IMR-90 (cell line): Measurements from ENCODE around the gene BNIP3. TPM values are rescaled to one million over a fixed set of nuclear protein-coding genes. Genes with fewer than 3 reads are reported as not detected.

Source experiments
- ATAC-seq: fragments of 200-7000 bp; cut with Tn5 transposase; 2 replicates; pipeline ENCODE4 v1.9.1; 2020; ENCODE audit warnings: low read depth, mild to moderate bottlenecking, moderate library complexity
- BruUV-seq: library from RNA; stranded (reverse); fragments of 400-500 nt; replicated peaks from 2 replicates; lab custom pipeline; 2021; lab: Mats Ljungman, UMichigan
- CTCF ChIA-PET: fragments of 300-600 bp; formaldehyde crosslinking; extraction: SDS; loops from one replicate; lab custom pipeline; 2021; ENCODE audit warnings: antibody characterized with exemption; lab: Yijun Ruan, JAX
- POLR2A ChIA-PET: fragments of 300-600 bp; sonication (Branson Sonifier 250); formaldehyde crosslinking; loops from one replicate; lab custom pipeline; 2022; ENCODE audit warnings: antibody characterized with exemption; ENCODE audit not compliant: unreplicated experiment; lab: Charles Lee
- DNase-seq: peaks from one replicate; pipeline ENCODE4 v3.0.0; 2013
- H2AFZ ChIP-seq: replicated peaks from 2 replicates; pipeline ENCODE3; 2013; ENCODE audit warnings: low read length, mild to moderate bottlenecking; ENCODE audit not compliant: poor library complexity
- H2AK5ac ChIP-seq: 2 replicates; pipeline ENCODE4 v1.6.1; 2013; ENCODE audit warnings: low read depth, low read length, inconsistent platforms
- H2AK9ac ChIP-seq: replicated peaks from 2 replicates; pipeline ENCODE3; 2013; ENCODE audit warnings: mild to moderate bottlenecking, low read depth, low read length, moderate library complexity; ENCODE audit not compliant: poor library complexity
- H2BK120ac ChIP-seq: 2 replicates; pipeline ENCODE4 v1.6.1; 2013; ENCODE audit warnings: low read depth, low read length, inconsistent platforms
- H2BK15ac ChIP-seq: 3 replicates; pipeline ENCODE4 v1.6.1; 2013; ENCODE audit warnings: low read depth, low read length, inconsistent platforms
- H2BK20ac ChIP-seq: 2 replicates; pipeline ENCODE4 v1.6.1; 2013; ENCODE audit warnings: low read depth, mild to moderate bottlenecking, inconsistent platforms, low read length, moderate library complexity
- H2BK5ac ChIP-seq: 2 replicates; pipeline ENCODE4 v1.6.1; 2013; ENCODE audit warnings: mild to moderate bottlenecking, low read depth, low read length, inconsistent platforms; ENCODE audit not compliant: poor library complexity, severe bottlenecking
- H3K14ac ChIP-seq: replicated peaks from 2 replicates; pipeline ENCODE4 v1.6.1; 2013; ENCODE audit warnings: low read depth, low read length, inconsistent platforms
- H3K18ac ChIP-seq: 2 replicates; pipeline ENCODE4 v1.6.1; 2013; ENCODE audit warnings: low read depth, low read length, control low read depth
- H3K23ac ChIP-seq: 2 replicates; pipeline ENCODE4 v1.6.1; 2013; ENCODE audit warnings: low read depth, low read length, inconsistent platforms
- H3K27ac ChIP-seq: 2 replicates; pipeline ENCODE4 v1.5.1; 2013; ENCODE audit warnings: mild to moderate bottlenecking, control low read depth, low read length; ENCODE audit not compliant: insufficient read depth
- H3K27me3 ChIP-seq: 2 replicates; pipeline ENCODE4 v1.6.1; 2013; ENCODE audit warnings: low read length; ENCODE audit not compliant: control insufficient read depth, insufficient read depth
- H3K36me3 ChIP-seq: 2 replicates; pipeline ENCODE4 v1.6.1; 2013; ENCODE audit warnings: low read length, mixed read lengths; ENCODE audit not compliant: control insufficient read depth, insufficient read depth
- H3K4ac ChIP-seq: 2 replicates; pipeline ENCODE4 v1.6.1; 2013; ENCODE audit warnings: low read depth, low read length, inconsistent platforms
- H3K4me1 ChIP-seq: 2 replicates; pipeline ENCODE4 v1.6.1; 2013; ENCODE audit warnings: low read length, mixed read lengths; ENCODE audit not compliant: control insufficient read depth, insufficient read depth
- H3K4me2 ChIP-seq: 2 replicates; pipeline ENCODE4 v1.6.1; 2013; ENCODE audit warnings: low read depth, mild to moderate bottlenecking, control low read depth, low read length, moderate library complexity
- H3K4me3 ChIP-seq: 2 replicates; pipeline ENCODE4 v1.5.1; 2013; ENCODE audit warnings: low read depth, mild to moderate bottlenecking, control low read depth, low read length, moderate library complexity; ENCODE audit not compliant: insufficient read depth
- H3K56ac ChIP-seq: 2 replicates; pipeline ENCODE4 v1.6.1; 2013; ENCODE audit warnings: low read length, inconsistent platforms; ENCODE audit not compliant: insufficient read depth; ENCODE audit errors: extremely low read depth
- H3K79me1 ChIP-seq, 2 experiments: 2 replicates each; pipeline ENCODE4 v1.6.1; 2013; ENCODE audit warnings: low read length in 2 of 2, inconsistent platforms in 1 of 2, low read depth in 1 of 2
- H3K9ac ChIP-seq: 2 replicates; pipeline ENCODE4 v1.6.1; 2013; ENCODE audit warnings: low read depth, low read length, control low read depth
- H3K9me1 ChIP-seq: 2 replicates; pipeline ENCODE4 v1.6.1; 2013; ENCODE audit warnings: low read length, inconsistent platforms; ENCODE audit not compliant: insufficient read depth
- H3K9me3 ChIP-seq: 2 replicates; pipeline ENCODE4 v1.6.1; 2013; ENCODE audit warnings: low read length; ENCODE audit not compliant: control insufficient read depth, insufficient read depth
- H4K20me1 ChIP-seq: 2 replicates; pipeline ENCODE4 v1.6.1; 2013; ENCODE audit warnings: low read length, inconsistent platforms; ENCODE audit not compliant: insufficient read depth
- H4K5ac ChIP-seq: 2 replicates; pipeline ENCODE4 v1.6.1; 2013; ENCODE audit warnings: mild to moderate bottlenecking, low read depth, low read length, control low read depth
- H4K8ac ChIP-seq, 2 experiments: 2 replicates each; pipeline ENCODE4 v1.6.1; 2013; ENCODE audit warnings: low read depth in 2 of 2, low read length in 2 of 2, control low read depth in 1 of 2, inconsistent platforms in 1 of 2
- H4K91ac ChIP-seq: 2 replicates; pipeline ENCODE4 v1.6.1; 2013; ENCODE audit warnings: low read depth, low read length, inconsistent platforms; ENCODE audit not compliant: insufficient read depth
- WGBS, 2 experiments: methylation state at CpG; one replicate each; pipeline versions ENCODE4 v1.1.5 to v1.1.7; 2013; ENCODE audit warnings: missing lambda C conversion rate in 2 of 2; ENCODE audit not compliant: insufficient read length in 1 of 2; ENCODE audit errors: extremely low coverage in 2 of 2; 5-methylcytosine and 5-hydroxymethylcytosine counted together
- dilution Hi-C: fragments of 300-500 bp; cut with HindIII; formaldehyde crosslinking; loops from one replicate; pipeline ENCODE4 v1.14.3; 2018; ENCODE audit warnings: low sequenced_read_pairs; ENCODE audit not compliant: unreplicated experiment
- in situ Hi-C: fragments of 300-500 bp; cut with MboI; formaldehyde crosslinking; loops from 3 replicates; pipeline ENCODE4 v1.14.3; 2019; ENCODE audit warnings: low sequenced_read_pairs, inconsistent platforms, mixed read lengths
- intact Hi-C: fragments of 100-400 bp; cut with micrococcal nuclease; formaldehyde crosslinking; loops from 2 replicates; pipeline ENCODE4 v1.10.0; 2022
- polyA plus RNA-seq, 3 experiments: library from polyadenylated mRNA; depleted of rRNA; stranded (reverse); fragments of >200 nt; gene quantifications; 2 replicates each; pipeline ENCODE4 v1.2.3, GENCODE V29; 2012; ENCODE audit warnings: low replicate concordance in 1 of 3
- total RNA-seq: library from RNA; depleted of rRNA; stranded (reverse); fragments of >200 nt; gene quantifications from 2 replicates; pipeline ENCODE4 v1.2.3, GENCODE V29; 2012
- TF ChIP-seq, protein P1 (sequence below): conservative IDR thresholded peaks from 2 replicates; pipeline ENCODE4 v1.5.1; 2012; ENCODE audit warnings: mild to moderate bottlenecking, low read depth, low read length, improper control_type of control experiment

Gene BNIP3
- total and polyA plus RNA-seq, 2 of the 4 experiments (the other 2 are of a cell fraction): 134 to 211 TPM

DNA sequence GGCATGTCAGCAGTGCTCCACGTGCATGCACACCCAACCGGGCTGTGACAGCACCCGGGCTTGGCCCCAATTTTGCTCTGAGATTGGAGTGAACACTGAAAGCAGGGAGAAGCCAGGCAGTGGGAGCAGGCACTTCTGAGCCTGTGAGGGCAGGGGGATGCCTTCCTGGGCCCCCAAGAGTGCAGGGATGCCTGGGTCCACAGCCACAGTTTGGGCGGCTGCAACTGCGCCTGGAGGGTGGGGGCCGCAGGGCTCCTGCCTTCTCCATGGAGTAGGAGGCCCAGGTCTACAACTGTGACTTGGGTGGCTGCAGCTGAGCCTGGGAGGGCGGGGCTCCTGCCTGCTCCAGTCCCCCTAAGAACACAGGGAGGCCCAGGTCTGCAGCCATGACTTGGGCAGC lies 37.6 kb upstream of the BNIP3 start:
- dilution Hi-C loops (no loop called here), intact Hi-C loops (no loop called here), in situ Hi-C loops (loop anchor here (25.0 kb wide), 1 partner anchor 1832 kb away; no protein-coding TSS in a partner anchor)
- Histone ChIP-seq H2AK9ac (no peak overlapping the region), H3K27ac (no peak overlapping the region), H3K9me1 (no peaks in the 10 kb centered on the region), H4K8ac (no peak overlapping the region), H4K5ac (no peak overlapping the region), H4K91ac (no peak overlapping the region), H3K4me2 (no peak overlapping the region), H2BK5ac (no peak overlapping the region), H2AK5ac (no peak overlapping the region), H3K4me3 (no peak overlapping the region), H3K9me3 (no peaks in the 10 kb centered on the region), H3K4me1 (no peaks in the 10 kb centered on the region), H3K9ac (no peak overlapping the region), H3K27me3 (peaks cover 27% of the 10 kb centered on the region; the same call in 1 of the 2 replicates), H3K56ac (no peak overlapping the region), H3K4ac (no peak overlapping the region), H2BK120ac (no peak overlapping the region), H3K36me3 (no peaks in the 10 kb centered on the region), H2AFZ (no peak overlapping the region), H3K18ac (no peak overlapping the region), H4K20me1 (no peaks in the 10 kb centered on the region), H3K23ac (no peak overlapping the region), H3K79me1 (no peaks in the 10 kb centered on the region), H2BK15ac (no peak overlapping the region), H3K14ac (no peak overlapping the region), H2BK20ac (no peak overlapping the region)
- no peak for DNase-seq
- TF ChIP-seq, protein P1, sequence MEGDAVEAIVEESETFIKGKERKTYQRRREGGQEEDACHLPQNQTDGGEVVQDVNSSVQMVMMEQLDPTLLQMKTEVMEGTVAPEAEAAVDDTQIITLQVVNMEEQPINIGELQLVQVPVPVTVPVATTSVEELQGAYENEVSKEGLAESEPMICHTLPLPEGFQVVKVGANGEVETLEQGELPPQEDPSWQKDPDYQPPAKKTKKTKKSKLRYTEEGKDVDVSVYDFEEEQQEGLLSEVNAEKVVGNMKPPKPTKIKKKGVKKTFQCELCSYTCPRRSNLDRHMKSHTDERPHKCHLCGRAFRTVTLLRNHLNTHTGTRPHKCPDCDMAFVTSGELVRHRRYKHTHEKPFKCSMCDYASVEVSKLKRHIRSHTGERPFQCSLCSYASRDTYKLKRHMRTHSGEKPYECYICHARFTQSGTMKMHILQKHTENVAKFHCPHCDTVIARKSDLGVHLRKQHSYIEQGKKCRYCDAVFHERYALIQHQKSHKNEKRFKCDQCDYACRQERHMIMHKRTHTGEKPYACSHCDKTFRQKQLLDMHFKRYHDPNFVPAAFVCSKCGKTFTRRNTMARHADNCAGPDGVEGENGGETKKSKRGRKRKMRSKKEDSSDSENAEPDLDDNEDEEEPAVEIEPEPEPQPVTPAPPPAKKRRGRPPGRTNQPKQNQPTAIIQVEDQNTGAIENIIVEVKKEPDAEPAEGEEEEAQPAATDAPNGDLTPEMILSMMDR: no peak
- CTCF ChIA-PET: no interaction called here
- 86% methylated on average over 4 of the region's 7 CpGs; no CpG with 5 or more reads in 1 of the 2 experiments for WGBS, 2 experiments
- POLR2A ChIA-PET: no interaction called here
- no peak for ATAC-seq
- no TSS peak for BruUV-seq
